Kidney (tissue), 14 donors: ENCODE data around the gene C11orf16. TPM values are rescaled to one million over a fixed set of nuclear protein-coding genes. Genes with fewer than 3 reads are reported as not detected.
"Not testable (repeated sequence)": the region's sequence is repeated elsewhere in the genome, so short reads cannot be mapped to it uniquely, and the experiment has no call there.

ENCODE experiments used
- DNase-seq, 5 donors: peaks; one replicate each; pipeline ENCODE4 v3.0.0-alpha.2; 2013 to 2020
- FAIRE-seq: peaks from 2 replicates; lab custom pipeline; 2012; peaks lifted over from hg19 to GRCh38; lab: Jason Lieb, UNC
- H3K27ac ChIP-seq, 2 donors: one replicate each; pipeline ENCODE4 v1.7.0; 2013; ENCODE audit warnings: low read depth in 2 of 2, low read length in 2 of 2, inconsistent platforms in 1 of 2
- H3K27me3 ChIP-seq: one replicate; pipeline ENCODE4 v1.7.1; 2013; ENCODE audit warnings: low read length, inconsistent platforms; ENCODE audit not compliant: control insufficient read depth, insufficient read depth
- H3K36me3 ChIP-seq, 3 donors: one replicate each; pipeline versions ENCODE4 v1.7.0 to v1.7.1; 2013; ENCODE audit warnings: low read length in 3 of 3, control low read depth in 1 of 3, inconsistent platforms in 1 of 3; ENCODE audit not compliant: insufficient read depth in 3 of 3, control insufficient read depth in 2 of 3
- H3K4me1 ChIP-seq, 3 donors: one replicate each; pipeline versions ENCODE4 v1.7.0 to v1.7.1; 2013; ENCODE audit warnings: low read length in 3 of 3, inconsistent platforms in 1 of 3, low read depth in 1 of 3; ENCODE audit not compliant: control insufficient read depth in 2 of 3, insufficient read depth in 2 of 3
- H3K4me3 ChIP-seq, 3 donors: one replicate each; pipeline versions ENCODE4 v1.7.0 to v1.8.1; 2013; ENCODE audit warnings: low read length in 3 of 3, control low read depth in 1 of 3, inconsistent platforms in 1 of 3
- H3K9ac ChIP-seq, 3 donors: one replicate each; pipeline versions ENCODE4 v1.7.0 to v1.7.1; 2013; ENCODE audit warnings: low read length in 3 of 3, control low read depth in 1 of 3, inconsistent platforms in 1 of 3
- H3K9me3 ChIP-seq, 3 donors: one replicate each; pipeline versions ENCODE4 v1.7.0 to v1.7.1; 2013; ENCODE audit warnings: low read length in 3 of 3, control low read depth in 1 of 3, inconsistent platforms in 1 of 3; ENCODE audit not compliant: control insufficient read depth in 2 of 3, insufficient read depth in 1 of 3
- intact Hi-C: fragments of 100-400 bp; cut with DNase I; formaldehyde crosslinking; loops from one replicate; pipeline ENCODE4 v1.11.1; 2022
- polyA plus RNA-seq: library from polyadenylated mRNA; stranded (reverse); fragments of 350-450 nt; fragmentation: Illumina TruSeq; extraction: RNeasy Lipid Tissue Mini Kit (QIAGEN cat#74804); gene quantifications from one replicate; pipeline ENCODE4 v1.2.3, GENCODE V29; 2014; ENCODE audit warnings: low read depth, low replicate concordance; ENCODE audit not compliant: insufficient read depth
- total RNA-seq: library from RNA; stranded (reverse); fragmentation: NEBNext Ultra II Directional; extraction: Animal tissue kit (Norgen Biotek cat#: 25700); gene quantifications from one replicate; pipeline ENCODE4 v1.2.1, GENCODE V29; 2021
- TF ChIP-seq, protein P1 (sequence below): IDR thresholded peaks from 3 replicates; pipeline ENCODE4 v1.5.1; 2012; ENCODE audit warnings: mild to moderate bottlenecking, moderate library complexity, borderline replicate concordance; ENCODE audit not compliant: insufficient read depth; ENCODE audit errors: extremely low read depth
- donor health status: control.
- donor health status: control.
- donor health status: control.
- donor health status: control.
- donor health status: control.
- donor health status: DM: yes; HTN: yes; CAD: no.
- donor health status: Normal renal cell carcinoma (clear cell type).

Gene C11orf16
- total and polyA plus RNA-seq, 2 donors from 2014 or later, result 0.28 to 0.91 TPM

DNA sequence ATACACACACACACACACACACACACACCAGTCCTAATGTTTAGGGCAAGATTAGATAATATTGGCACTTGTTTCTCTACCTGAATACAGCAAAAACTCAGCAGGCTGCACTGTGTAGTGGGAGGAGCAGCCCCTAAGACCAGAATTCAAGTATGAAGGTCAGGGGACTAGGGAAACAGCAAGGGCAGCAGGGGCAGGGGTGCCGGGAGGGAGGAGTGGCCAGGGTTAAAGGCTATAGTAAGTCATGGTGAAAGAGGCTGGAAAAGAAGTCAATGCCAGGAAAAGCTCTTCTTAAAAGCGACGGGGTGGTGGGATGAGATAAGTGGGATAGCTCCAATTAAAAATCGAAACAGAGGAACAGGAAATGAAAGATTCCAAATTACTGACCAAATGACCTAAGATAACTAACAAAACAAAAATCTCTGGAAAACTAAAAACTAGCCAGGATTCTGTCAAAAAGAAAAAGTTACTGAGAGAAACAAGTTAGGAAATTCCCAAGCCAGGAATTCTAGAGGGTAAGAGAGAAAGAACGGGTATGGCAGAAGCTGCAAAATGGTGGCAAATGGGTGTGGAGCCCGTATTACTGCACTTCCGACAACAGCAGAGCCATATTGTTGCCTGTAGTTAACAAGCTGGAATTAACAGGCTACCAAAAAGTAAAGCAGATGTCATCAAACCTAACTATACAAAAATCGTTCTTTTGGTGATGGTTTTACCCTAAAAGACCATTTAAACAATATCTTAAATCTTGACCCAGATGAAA is 8.8 kb upstream of the C11orf16 start:
- DNase-seq (no peak), FAIRE-seq (no peak)
- Histone ChIP-seq H3K9me3 (no peaks in the 10 kb centered on the region), H3K36me3 (no peaks in the 10 kb centered on the region), H3K27me3 (no peaks in the 10 kb centered on the region), H3K4me3 (no peak overlapping the region), H3K27ac (no peak overlapping the region), H3K9ac (no peak overlapping the region), H3K4me1 (no peaks in the 10 kb centered on the region)
- intact Hi-C loops, result no loop called here
- TF ChIP-seq, protein P1, sequence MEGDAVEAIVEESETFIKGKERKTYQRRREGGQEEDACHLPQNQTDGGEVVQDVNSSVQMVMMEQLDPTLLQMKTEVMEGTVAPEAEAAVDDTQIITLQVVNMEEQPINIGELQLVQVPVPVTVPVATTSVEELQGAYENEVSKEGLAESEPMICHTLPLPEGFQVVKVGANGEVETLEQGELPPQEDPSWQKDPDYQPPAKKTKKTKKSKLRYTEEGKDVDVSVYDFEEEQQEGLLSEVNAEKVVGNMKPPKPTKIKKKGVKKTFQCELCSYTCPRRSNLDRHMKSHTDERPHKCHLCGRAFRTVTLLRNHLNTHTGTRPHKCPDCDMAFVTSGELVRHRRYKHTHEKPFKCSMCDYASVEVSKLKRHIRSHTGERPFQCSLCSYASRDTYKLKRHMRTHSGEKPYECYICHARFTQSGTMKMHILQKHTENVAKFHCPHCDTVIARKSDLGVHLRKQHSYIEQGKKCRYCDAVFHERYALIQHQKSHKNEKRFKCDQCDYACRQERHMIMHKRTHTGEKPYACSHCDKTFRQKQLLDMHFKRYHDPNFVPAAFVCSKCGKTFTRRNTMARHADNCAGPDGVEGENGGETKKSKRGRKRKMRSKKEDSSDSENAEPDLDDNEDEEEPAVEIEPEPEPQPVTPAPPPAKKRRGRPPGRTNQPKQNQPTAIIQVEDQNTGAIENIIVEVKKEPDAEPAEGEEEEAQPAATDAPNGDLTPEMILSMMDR, result no peak

DNA sequence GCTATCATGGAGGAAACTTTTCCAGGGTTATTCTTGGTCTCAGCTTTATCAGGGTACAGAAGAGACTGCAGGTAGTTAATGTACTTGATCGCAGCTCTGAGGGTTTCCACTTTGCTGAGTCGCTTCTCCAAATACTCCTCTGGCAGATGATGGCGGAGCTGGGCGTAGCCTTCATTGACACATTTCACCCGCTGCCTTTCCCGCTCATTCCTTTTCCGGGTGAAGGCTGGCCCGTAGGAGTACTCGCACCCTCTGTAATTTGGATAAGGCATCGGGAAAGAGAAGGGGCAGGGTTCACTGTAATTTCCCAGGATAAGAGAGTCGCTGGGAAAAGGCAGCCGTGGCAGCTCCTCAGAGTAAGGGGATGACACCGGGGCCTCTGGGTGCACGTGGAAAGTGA is 4.9 kb upstream of the C11orf16 start:
- DNase-seq, result no peak
- Histone ChIP-seq H3K9me3 (no peaks in the 10 kb centered on the region), H3K4me1 (no peaks in the 10 kb centered on the region), H3K9ac (no peak overlapping the region), H3K36me3 (no peaks in the 10 kb centered on the region), H3K27me3 (no peaks in the 10 kb centered on the region), H3K27ac (no peak overlapping the region), H3K4me3 (no peak overlapping the region)
- TF ChIP-seq, protein P1, result no peak
- intact Hi-C loops, result no loop called here
- FAIRE-seq, result no peak

DNA sequence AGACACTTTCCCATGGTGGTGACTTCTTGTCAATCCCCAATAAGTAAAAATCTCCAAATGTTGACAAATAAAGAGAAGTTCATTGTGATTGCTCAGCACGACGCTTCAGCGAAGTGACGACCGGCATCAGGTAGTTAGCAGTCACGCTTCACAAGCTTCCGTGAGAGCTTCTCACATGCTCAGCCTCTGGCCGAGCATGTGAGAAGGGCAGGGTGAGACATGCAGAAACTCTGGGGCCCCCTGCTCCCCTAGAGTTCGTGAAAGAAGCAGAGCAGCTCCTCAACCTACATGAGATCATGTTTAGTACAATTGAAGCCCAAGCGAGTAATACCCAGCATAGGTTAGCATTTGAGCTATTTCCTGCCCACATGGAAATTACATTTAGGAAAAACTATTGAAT is 4.4 kb upstream of the C11orf16 start:
- Histone ChIP-seq H3K27me3 (no peaks in the 10 kb centered on the region), H3K9me3 (no peaks in the 10 kb centered on the region), H3K27ac (no peak overlapping the region), H3K9ac (no peak overlapping the region), H3K4me1 (no peaks in the 10 kb centered on the region), H3K36me3 (no peaks in the 10 kb centered on the region), H3K4me3 (peak overlapping the region in 2 of 3 donors; percentile 30 to 32)
- TF ChIP-seq, protein P1, result no peak
- intact Hi-C loops, result no loop called here
- FAIRE-seq, result no peak
- DNase-seq, result peak in 2 of 5 donors; percentile 58 to 62

DNA sequence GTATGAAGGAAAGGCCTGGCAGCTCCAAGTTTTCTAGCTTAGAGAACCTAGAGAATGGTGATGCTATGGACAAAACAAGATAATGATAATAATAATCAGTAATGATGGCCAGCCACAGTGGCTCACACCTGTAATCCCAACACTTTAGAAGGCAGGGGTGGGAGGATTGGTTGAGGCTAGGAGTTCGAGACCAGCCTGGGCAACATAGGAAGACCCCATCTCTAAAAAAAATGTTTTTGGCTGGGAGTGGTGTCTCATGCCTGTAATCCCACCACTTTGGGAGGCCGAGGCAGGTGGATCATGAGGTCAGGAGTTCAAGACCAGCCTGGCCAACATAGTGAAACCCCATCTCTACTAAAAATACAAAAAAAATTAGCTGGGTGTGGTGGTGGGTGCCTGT is 3.0 kb upstream of the C11orf16 start:
- H3K27me3 ChIP-seq, intact Hi-C loops, H3K9ac ChIP-seq, DNase-seq, H3K36me3 ChIP-seq, FAIRE-seq, H3K4me1 ChIP-seq, H3K27ac ChIP-seq, H3K4me3 ChIP-seq, H3K9me3 ChIP-seq: not testable (repeated sequence)
